Measurements from ENCODE around the gene SLC6A17.

The SLC6A17 gene

DNA sequence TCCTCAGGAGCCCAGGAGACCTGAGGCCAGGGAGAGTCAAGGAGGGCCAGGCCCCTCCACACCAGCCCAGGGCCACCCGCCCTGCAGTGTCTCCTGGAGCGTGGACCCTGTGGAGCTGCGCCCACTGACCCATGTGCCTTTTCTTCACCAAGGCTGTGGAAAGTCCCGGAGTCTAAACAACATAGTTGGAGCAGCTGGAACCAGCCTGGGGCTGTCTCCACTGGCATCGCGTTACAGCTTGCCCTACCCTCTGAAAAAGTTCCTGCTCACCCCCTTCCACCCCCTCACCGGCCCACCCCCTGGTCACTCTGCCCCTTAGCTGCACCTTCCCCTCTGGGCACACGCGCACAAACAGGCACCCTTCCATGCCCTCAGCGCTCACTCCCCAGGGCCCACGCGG lies 78.1 kb downstream of the SLC6A17 start:
- H3K27ac ChIP-seq, result no peak overlapping the region
- TF ChIP-seq ZFX (IDR thresholded peaks at IDR 0.05; ENCODE audit: borderline replicate concordance), result no peak
- TF ChIP-seq, protein P1, sequence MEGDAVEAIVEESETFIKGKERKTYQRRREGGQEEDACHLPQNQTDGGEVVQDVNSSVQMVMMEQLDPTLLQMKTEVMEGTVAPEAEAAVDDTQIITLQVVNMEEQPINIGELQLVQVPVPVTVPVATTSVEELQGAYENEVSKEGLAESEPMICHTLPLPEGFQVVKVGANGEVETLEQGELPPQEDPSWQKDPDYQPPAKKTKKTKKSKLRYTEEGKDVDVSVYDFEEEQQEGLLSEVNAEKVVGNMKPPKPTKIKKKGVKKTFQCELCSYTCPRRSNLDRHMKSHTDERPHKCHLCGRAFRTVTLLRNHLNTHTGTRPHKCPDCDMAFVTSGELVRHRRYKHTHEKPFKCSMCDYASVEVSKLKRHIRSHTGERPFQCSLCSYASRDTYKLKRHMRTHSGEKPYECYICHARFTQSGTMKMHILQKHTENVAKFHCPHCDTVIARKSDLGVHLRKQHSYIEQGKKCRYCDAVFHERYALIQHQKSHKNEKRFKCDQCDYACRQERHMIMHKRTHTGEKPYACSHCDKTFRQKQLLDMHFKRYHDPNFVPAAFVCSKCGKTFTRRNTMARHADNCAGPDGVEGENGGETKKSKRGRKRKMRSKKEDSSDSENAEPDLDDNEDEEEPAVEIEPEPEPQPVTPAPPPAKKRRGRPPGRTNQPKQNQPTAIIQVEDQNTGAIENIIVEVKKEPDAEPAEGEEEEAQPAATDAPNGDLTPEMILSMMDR (IDR thresholded peaks at IDR 0.05), result no peak

- no peak overlapping the region for H3K27ac ChIP-seq
- TF ChIP-seq, protein P1 (IDR thresholded peaks at IDR 0.05), result no peak
- TF ChIP-seq ZFX (IDR thresholded peaks at IDR 0.05; ENCODE audit: borderline replicate concordance), result no peak
Measured at GRCh38 chr1:110228869-110229268, 78.6 kb downstream of the SLC6A17 start.

DNA sequence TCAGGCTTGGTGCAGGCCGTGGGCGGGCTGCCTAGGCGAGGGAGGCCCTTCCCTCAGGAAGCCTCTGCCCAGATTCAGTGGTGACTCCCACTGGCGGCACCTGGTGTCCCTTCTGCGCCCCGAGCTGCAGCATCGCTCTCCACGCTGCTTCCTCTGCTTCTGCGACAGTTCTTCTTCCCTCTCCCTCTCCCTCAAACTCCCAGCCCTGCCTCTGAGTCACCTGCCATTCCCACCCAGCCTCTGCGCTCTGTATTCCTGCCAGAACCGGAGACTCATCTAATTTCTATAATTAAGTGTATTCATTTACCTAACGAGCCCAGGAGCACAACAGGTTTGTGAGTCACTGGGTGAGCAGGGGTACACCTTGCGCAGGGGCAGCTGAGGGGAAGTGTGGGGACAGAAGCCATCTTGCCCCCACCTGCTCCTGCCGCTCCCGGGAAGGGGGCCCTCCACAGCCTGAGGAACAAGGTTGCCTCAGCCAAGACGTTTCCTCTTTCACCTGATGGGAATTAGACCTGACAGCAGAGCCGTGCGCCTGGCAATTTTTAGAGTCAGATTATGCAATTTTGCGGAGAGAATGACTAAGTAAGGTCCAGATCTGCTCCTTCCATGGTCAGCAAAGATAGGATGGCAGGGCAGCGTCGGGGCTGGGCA lies 79.2 kb downstream of the SLC6A17 start:
- no peak overlapping the region for H3K27ac ChIP-seq
- TF ChIP-seq, protein P1 (IDR thresholded peaks at IDR 0.05), result no peak
- TF ChIP-seq ZFX (IDR thresholded peaks at IDR 0.05; ENCODE audit: borderline replicate concordance), result no peak

DNA sequence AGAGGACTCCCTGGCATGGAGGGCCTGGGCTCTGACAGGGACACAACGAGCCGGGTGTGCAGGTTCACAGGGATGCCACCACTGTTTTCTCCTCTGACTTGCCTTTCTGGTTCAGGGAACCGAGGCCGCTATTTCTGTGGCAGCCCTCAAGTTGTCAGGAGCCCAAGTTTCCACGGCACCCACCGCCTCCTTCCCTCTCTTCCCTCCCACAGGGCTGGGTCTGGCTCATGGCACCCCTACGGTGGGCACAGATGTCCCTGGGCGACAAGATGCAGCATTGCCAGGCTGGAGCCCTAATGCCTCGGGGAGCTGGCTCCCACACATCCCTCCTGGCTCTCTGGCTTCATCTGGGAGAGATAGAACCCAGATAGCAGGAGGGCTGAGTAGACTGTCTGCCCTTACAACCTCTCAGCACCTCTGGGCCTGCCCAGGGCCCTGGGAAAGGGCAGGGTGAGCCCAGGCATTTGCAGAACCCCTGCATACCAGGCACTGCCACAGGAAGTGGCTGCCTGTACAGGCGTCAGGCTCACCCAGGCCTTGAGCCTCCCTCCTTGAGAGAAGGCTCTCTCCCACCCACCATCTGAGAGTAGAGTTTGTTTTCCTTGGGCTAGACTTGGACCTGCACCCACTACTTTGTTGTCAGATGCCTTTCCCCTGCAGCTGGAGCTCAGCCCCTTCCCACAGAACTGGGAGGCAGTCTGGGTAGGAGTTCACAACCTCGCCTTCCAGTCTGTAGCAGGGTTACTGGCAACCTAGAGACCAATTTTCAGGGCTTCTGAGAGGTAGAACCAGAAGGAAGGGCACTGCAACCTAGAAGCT lies 80.3 kb downstream of the SLC6A17 start:
- TF ChIP-seq, protein P1 (IDR thresholded peaks at IDR 0.05), result no peak
- no peak for TF ChIP-seq ZFX (IDR thresholded peaks at IDR 0.05; ENCODE audit: borderline replicate concordance)
- H3K27ac ChIP-seq, result no peak overlapping the region

DNA sequence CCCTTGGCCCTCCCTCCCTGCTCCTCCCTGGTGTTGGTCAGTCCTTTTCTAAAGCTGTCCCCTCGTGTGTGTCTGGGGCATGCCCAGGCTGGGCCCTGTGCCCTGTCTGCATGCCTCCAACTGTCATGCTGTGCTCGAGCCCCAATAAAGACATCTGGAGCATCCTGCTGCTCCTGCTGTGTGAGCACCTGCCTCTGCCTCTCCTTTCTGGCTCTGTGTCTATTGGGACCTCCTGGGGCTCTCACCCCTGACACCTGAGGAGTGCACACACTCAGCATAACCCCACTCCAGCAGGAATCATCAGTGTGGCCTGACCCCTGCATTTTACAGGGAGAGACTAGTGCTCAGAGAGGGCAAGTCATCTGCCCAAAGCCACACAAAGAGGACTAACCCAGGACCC lies 83.6 kb downstream of the SLC6A17 start:
- TF ChIP-seq, protein P1 (IDR thresholded peaks at IDR 0.05), result no peak
- no peak for TF ChIP-seq ZFX (IDR thresholded peaks at IDR 0.05; ENCODE audit: borderline replicate concordance)
- H3K27ac ChIP-seq, result no peak overlapping the region

GRCh38 chr1:110234691-110235090 lies 84.4 kb downstream of the SLC6A17 start:
- peak overlapping the region; percentile 83 for H3K27ac ChIP-seq
- no peak for TF ChIP-seq ZFX (IDR thresholded peaks at IDR 0.05; ENCODE audit: borderline replicate concordance)
- TF ChIP-seq, protein P1 (IDR thresholded peaks at IDR 0.05), result no peak

All from 22Rv1 (cell line).